SK-N-SH treated with all-trans-retinoic acid at 6 μM for 48 hours (cell line): ENCODE results near the gene CDK18.

Experiments used
- ATAC-seq: fragments of 200-7000 bp; cut with Tn5 transposase; 3 replicates; pipeline ENCODE4 v1.9.1; 2020; ENCODE audit warnings: mild to moderate bottlenecking, moderate library complexity
- ARNTL ChIP-seq: fragments of 450-650 bp; formaldehyde crosslinking; IDR thresholded peaks from 2 replicates; pipeline ENCODE4 v1.5.0; 2020; ENCODE audit warnings: low read depth, mild to moderate bottlenecking, moderate library complexity, borderline replicate concordance
- BACH2 ChIP-seq: fragments of 250-450 bp; sonication (Bioruptor Pico); IDR thresholded peaks from 2 replicates; pipeline ENCODE4 v1.9.0; 2021; ENCODE audit warnings: mild to moderate bottlenecking, borderline replicate concordance
- CSDC2 ChIP-seq: fragments of 250-450 bp; sonication (Bioruptor Pico); IDR thresholded peaks from 2 replicates; pipeline ENCODE4 v1.5.0; 2020; ENCODE audit warnings: mild to moderate bottlenecking, moderate library complexity
- GLIS3 ChIP-seq: fragments of 250-450 bp; sonication (Bioruptor Pico); IDR thresholded peaks from 2 replicates; pipeline ENCODE4 v1.5.0; 2020; ENCODE audit warnings: mild to moderate bottlenecking, moderate library complexity
- ISL1 ChIP-seq: fragments of 250-450 bp; sonication (Bioruptor Pico); IDR thresholded peaks from 2 replicates; pipeline ENCODE4 v2.1.2; 2022; ENCODE audit warnings: mild to moderate bottlenecking, moderate library complexity
- OSR1 ChIP-seq: fragments of 250-450 bp; sonication (Bioruptor Pico); IDR thresholded peaks from 2 replicates; pipeline ENCODE4 v1.8.0; 2022; ENCODE audit warnings: moderate library complexity, mild to moderate bottlenecking, inconsistent platforms
- PPARA ChIP-seq: fragments of 250-450 bp; sonication (Bioruptor Pico); IDR thresholded peaks from 2 replicates; pipeline ENCODE4 v1.5.0; 2020; ENCODE audit warnings: mild to moderate bottlenecking, borderline replicate concordance
- TCF4 ChIP-seq: fragments of 250-450 bp; sonication (Bioruptor Pico); IDR thresholded peaks from 2 replicates; pipeline ENCODE4 v1.8.0; 2021; ENCODE audit warnings: mild to moderate bottlenecking, moderate library complexity, borderline replicate concordance
- TOX ChIP-seq: fragments of 250-450 bp; sonication (Bioruptor Pico); IDR thresholded peaks from 2 replicates; pipeline ENCODE4 v1.8.0; 2021; ENCODE audit warnings: mild to moderate bottlenecking, moderate library complexity, borderline replicate concordance
- ZFP3 ChIP-seq: fragments of 250-450 bp; sonication (Bioruptor Pico); IDR thresholded peaks from 2 replicates; pipeline ENCODE4 v1.5.0; 2020; ENCODE audit warnings: mild to moderate bottlenecking, moderate library complexity
- ZNF565 ChIP-seq: fragments of 450-650 bp; formaldehyde crosslinking; conservative IDR thresholded peaks from 2 replicates; pipeline ENCODE4 v1.5.0; 2020; ENCODE audit warnings: low read depth, mild to moderate bottlenecking, moderate library complexity
- ZNF70 ChIP-seq: fragments of 450-650 bp; formaldehyde crosslinking; IDR thresholded peaks from 2 replicates; pipeline ENCODE4 v1.5.0; 2020; ENCODE audit warnings: mild to moderate bottlenecking, moderate library complexity
- TF ChIP-seq, protein P1 (sequence below): fragments of 250-450 bp; sonication (Bioruptor Pico); IDR thresholded peaks from 2 replicates; pipeline ENCODE4 v1.5.1; 2021; ENCODE audit warnings: mild to moderate bottlenecking, moderate library complexity
- TF ChIP-seq, protein P2 (sequence below): fragments of 250-450 bp; sonication (Bioruptor Pico); IDR thresholded peaks from 2 replicates; pipeline ENCODE4 v1.5.1; 2020; ENCODE audit warnings: low read depth, mild to moderate bottlenecking, moderate library complexity
- TF ChIP-seq, protein P3 (sequence below): fragments of 250-450 bp; sonication (Bioruptor Pico); IDR thresholded peaks from 2 replicates; pipeline ENCODE4 v1.8.0; 2021; ENCODE audit warnings: low read depth, mild to moderate bottlenecking, moderate library complexity, borderline replicate concordance
- TF ChIP-seq, protein P4 (sequence below): fragments of 250-450 bp; sonication (Bioruptor Pico); IDR thresholded peaks from 2 replicates; pipeline ENCODE4 v1.8.0; 2020; ENCODE audit warnings: mild to moderate bottlenecking, moderate library complexity, borderline replicate concordance
- TF ChIP-seq, protein P5 (sequence below): fragments of 250-450 bp; sonication (Bioruptor Pico); IDR thresholded peaks from 2 replicates; pipeline ENCODE4 v1.5.0; 2020; ENCODE audit warnings: mild to moderate bottlenecking, moderate library complexity

CDK18 gene

GRCh38 chr1:205578780-205579571 is 74.5 kb downstream of the CDK18 start:
- TF ChIP-seq, protein P1, sequence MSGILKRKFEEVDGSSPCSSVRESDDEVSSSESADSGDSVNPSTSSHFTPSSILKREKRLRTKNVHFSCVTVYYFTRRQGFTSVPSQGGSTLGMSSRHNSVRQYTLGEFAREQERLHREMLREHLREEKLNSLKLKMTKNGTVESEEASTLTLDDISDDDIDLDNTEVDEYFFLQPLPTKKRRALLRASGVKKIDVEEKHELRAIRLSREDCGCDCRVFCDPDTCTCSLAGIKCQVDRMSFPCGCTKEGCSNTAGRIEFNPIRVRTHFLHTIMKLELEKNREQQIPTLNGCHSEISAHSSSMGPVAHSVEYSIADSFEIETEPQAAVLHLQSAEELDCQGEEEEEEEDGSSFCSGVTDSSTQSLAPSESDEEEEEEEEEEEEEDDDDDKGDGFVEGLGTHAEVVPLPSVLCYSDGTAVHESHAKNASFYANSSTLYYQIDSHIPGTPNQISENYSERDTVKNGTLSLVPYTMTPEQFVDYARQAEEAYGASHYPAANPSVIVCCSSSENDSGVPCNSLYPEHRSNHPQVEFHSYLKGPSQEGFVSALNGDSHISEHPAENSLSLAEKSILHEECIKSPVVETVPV (CRISPR knock-in tag) = no peak
- TF ChIP-seq, protein P2, sequence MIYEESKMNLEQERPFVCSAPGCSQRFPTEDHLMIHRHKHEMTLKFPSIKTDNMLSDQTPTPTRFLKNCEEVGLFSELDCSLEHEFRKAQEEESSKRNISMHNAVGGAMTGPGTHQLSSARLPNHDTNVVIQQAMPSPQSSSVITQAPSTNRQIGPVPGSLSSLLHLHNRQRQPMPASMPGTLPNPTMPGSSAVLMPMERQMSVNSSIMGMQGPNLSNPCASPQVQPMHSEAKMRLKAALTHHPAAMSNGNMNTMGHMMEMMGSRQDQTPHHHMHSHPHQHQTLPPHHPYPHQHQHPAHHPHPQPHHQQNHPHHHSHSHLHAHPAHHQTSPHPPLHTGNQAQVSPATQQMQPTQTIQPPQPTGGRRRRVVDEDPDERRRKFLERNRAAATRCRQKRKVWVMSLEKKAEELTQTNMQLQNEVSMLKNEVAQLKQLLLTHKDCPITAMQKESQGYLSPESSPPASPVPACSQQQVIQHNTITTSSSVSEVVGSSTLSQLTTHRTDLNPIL (CRISPR knock-in tag) = no peak
- TF ChIP-seq, protein P3, sequence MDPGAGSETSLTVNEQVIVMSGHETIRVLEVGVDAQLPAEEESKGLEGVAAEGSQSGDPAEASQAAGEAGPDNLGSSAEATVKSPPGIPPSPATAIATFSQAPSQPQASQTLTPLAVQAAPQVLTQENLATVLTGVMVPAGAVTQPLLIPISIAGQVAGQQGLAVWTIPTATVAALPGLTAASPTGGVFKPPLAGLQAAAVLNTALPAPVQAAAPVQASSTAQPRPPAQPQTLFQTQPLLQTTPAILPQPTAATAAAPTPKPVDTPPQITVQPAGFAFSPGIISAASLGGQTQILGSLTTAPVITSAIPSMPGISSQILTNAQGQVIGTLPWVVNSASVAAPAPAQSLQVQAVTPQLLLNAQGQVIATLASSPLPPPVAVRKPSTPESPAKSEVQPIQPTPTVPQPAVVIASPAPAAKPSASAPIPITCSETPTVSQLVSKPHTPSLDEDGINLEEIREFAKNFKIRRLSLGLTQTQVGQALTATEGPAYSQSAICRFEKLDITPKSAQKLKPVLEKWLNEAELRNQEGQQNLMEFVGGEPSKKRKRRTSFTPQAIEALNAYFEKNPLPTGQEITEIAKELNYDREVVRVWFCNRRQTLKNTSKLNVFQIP (CRISPR knock-in tag) = no peak
- TF ChIP-seq ZNF70 (CRISPR knock-in tag) (no peak), BACH2 (no peak), ZFP3 (CRISPR knock-in tag) (no peak), OSR1 (CRISPR knock-in tag) (no peak)
- no peak for ATAC-seq

DNA sequence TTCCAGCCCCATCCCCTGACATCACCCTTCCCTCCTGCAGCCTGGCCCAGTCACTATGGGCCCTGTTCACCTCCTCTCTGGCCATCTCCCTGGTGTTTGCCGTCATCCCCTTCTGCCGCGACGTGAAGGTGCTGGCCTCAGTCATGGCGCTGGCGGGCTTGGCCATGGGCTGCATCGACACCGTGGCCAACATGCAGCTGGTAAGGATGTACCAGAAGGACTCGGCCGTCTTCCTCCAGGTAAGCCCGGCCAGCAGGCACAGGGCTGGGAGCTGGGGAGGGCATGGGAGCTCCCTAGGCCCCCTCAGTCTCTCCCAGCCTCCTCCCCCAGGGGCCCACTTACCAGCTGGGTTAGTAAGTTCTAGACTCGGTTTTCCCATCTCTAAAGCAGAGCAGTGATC is 75.2 kb downstream of the CDK18 start:
- TF ChIP-seq BACH2 (no peak), ZFP3 (CRISPR knock-in tag) (no peak), ARNTL (CRISPR knock-in tag) (no peak), CSDC2 (CRISPR knock-in tag) (no peak), OSR1 (CRISPR knock-in tag) (no peak), TOX (CRISPR knock-in tag) (no peak), TCF4 (CRISPR knock-in tag) (no peak), ISL1 (CRISPR knock-in tag) (no peak), PPARA (no peak), ZNF565 (CRISPR knock-in tag) (no peak), ZNF70 (CRISPR knock-in tag) (no peak)
- TF ChIP-seq, protein P4, sequence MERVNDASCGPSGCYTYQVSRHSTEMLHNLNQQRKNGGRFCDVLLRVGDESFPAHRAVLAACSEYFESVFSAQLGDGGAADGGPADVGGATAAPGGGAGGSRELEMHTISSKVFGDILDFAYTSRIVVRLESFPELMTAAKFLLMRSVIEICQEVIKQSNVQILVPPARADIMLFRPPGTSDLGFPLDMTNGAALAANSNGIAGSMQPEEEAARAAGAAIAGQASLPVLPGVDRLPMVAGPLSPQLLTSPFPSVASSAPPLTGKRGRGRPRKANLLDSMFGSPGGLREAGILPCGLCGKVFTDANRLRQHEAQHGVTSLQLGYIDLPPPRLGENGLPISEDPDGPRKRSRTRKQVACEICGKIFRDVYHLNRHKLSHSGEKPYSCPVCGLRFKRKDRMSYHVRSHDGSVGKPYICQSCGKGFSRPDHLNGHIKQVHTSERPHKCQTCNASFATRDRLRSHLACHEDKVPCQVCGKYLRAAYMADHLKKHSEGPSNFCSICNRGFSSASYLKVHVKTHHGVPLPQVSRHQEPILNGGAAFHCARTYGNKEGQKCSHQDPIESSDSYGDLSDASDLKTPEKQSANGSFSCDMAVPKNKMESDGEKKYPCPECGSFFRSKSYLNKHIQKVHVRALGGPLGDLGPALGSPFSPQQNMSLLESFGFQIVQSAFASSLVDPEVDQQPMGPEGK = no peak
- TF ChIP-seq, protein P2 (CRISPR knock-in tag) = no peak

DNA sequence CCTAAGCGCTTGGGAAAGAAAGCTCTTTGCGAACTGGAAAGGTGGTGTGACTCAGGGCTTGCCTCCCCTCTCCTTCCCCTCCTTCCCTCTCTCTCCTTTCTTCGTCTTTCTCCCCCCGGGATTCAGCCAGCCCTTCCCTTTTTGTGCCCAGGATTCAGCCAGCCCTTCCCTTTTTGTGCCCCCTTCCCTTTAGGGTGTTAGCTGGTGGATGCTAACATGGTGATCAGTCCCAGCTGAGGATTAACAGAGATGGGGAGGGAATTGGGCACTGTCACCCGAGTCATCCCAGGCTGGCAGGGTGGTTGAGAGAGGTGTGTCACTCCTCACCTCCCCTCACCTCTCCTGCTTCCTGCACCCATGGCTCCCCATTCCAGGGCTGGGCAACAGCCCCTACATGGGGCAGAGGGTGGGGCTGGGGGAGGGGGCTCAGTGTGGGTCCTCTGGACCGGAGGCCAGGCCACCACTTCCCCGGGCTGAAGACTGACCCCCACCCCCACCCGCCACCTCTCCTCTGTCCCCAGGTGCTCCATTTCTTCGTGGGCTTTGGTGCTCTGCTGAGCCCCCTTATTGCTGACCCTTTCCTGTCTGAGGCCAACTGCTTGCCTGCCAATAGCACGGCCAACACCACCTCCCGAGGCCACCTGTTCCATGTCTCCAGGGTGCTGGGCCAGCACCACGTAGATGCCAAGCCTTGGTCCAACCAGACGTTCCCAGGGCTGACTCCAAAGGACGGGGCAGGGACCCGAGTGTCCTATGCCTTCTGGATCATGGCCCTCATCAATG is 75.9 kb downstream of the CDK18 start:
- no peak for ATAC-seq
- no peak for TF ChIP-seq PPARA
- no peak for TF ChIP-seq TOX (CRISPR knock-in tag)
- no peak for TF ChIP-seq ZNF565 (CRISPR knock-in tag)
- TF ChIP-seq GLIS3 (CRISPR knock-in tag) = no peak
- TF ChIP-seq, protein P5, sequence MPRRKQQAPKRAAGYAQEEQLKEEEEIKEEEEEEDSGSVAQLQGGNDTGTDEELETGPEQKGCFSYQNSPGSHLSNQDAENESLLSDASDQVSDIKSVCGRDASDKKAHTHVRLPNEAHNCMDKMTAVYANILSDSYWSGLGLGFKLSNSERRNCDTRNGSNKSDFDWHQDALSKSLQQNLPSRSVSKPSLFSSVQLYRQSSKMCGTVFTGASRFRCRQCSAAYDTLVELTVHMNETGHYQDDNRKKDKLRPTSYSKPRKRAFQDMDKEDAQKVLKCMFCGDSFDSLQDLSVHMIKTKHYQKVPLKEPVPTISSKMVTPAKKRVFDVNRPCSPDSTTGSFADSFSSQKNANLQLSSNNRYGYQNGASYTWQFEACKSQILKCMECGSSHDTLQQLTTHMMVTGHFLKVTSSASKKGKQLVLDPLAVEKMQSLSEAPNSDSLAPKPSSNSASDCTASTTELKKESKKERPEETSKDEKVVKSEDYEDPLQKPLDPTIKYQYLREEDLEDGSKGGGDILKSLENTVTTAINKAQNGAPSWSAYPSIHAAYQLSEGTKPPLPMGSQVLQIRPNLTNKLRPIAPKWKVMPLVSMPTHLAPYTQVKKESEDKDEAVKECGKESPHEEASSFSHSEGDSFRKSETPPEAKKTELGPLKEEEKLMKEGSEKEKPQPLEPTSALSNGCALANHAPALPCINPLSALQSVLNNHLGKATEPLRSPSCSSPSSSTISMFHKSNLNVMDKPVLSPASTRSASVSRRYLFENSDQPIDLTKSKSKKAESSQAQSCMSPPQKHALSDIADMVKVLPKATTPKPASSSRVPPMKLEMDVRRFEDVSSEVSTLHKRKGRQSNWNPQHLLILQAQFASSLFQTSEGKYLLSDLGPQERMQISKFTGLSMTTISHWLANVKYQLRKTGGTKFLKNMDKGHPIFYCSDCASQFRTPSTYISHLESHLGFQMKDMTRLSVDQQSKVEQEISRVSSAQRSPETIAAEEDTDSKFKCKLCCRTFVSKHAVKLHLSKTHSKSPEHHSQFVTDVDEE (CRISPR knock-in tag) = no peak
- no peak for TF ChIP-seq BACH2
- TF ChIP-seq, all 23 proteins: peak for 0

More for the DNA sequence above, 75.2 kb downstream of the CDK18 start:
- no peak for ATAC-seq
